ENCODE results near the gene RELL2. TPM values are rescaled to one million over a fixed set of nuclear protein-coding genes. Genes with fewer than 3 reads are reported as not detected.

Gene RELL2, protein sequence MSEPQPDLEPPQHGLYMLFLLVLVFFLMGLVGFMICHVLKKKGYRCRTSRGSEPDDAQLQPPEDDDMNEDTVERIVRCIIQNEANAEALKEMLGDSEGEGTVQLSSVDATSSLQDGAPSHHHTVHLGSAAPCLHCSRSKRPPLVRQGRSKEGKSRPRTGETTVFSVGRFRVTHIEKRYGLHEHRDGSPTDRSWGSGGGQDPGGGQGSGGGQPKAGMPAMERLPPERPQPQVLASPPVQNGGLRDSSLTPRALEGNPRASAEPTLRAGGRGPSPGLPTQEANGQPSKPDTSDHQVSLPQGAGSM
- 7.8 and 12.6 TPM in 2 replicates for total RNA-seq

DNA sequence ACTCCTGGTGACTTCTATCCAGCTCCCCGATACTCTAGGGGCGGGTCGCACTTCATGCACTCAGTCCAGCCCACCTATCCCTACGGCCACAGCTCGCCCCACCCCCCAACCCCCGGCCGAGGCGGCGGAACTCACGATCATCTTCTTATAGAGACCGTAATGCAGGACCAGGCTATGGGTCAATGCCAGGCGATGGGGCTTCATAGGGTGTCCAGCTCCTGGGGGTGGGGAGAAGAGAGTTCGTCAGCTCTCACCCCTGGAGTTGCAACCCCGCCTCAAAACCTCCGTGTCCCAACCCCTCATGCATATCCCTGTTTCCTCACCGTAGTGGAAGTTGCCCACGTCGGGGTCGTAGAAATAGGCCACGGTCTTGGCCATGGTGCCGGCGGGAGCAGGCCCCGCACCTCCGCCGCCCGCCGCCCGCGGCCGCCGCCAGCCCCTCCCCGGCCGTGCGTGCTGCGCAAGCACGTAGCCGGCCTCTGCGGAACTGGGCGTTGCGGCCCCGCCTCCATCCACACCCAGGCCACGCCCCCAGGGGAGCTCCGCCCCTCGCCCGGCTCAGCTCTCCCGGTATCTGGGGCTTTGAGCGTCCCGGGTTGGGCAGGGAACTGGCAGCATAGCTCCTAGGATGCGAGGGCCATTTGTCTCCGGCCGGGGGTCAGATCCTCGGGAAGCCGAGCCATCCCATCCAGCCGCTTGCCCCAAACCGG lies at the start of gene RELL2, which contains the start of gene HDAC3:
TSS of gene RELL2 (plus strand) at position 585 of the 710 bp plus-strand sequence. CDS start 1,229 bp downstream, outside the sequence.
TSS of gene HDAC3 (minus strand) at position 437 of the 710 bp plus-strand sequence. CDS start at position 378, 59 bp downstream.
- DNase-seq (ENCODE audit: low read depth): peak; percentile 63
- Histone ChIP-seq H3K4me3 (ENCODE audit: low read depth, low read length) (peak within 1 kb of the TSS; percentile 87), H3K36me3 (ENCODE audit: control insufficient read depth, insufficient read depth, low read length) (no peaks in the 10 kb centered on the region), H3K27me3 (ENCODE audit: control insufficient read depth, insufficient read depth, low read length) (no peaks in the 10 kb centered on the region)
- TF ChIP-seq, protein P1, sequence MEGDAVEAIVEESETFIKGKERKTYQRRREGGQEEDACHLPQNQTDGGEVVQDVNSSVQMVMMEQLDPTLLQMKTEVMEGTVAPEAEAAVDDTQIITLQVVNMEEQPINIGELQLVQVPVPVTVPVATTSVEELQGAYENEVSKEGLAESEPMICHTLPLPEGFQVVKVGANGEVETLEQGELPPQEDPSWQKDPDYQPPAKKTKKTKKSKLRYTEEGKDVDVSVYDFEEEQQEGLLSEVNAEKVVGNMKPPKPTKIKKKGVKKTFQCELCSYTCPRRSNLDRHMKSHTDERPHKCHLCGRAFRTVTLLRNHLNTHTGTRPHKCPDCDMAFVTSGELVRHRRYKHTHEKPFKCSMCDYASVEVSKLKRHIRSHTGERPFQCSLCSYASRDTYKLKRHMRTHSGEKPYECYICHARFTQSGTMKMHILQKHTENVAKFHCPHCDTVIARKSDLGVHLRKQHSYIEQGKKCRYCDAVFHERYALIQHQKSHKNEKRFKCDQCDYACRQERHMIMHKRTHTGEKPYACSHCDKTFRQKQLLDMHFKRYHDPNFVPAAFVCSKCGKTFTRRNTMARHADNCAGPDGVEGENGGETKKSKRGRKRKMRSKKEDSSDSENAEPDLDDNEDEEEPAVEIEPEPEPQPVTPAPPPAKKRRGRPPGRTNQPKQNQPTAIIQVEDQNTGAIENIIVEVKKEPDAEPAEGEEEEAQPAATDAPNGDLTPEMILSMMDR (IDR thresholded peaks at IDR 0.05; ENCODE audit: insufficient read depth, low read length, poor library complexity, severe bottlenecking): no peak

DNA sequence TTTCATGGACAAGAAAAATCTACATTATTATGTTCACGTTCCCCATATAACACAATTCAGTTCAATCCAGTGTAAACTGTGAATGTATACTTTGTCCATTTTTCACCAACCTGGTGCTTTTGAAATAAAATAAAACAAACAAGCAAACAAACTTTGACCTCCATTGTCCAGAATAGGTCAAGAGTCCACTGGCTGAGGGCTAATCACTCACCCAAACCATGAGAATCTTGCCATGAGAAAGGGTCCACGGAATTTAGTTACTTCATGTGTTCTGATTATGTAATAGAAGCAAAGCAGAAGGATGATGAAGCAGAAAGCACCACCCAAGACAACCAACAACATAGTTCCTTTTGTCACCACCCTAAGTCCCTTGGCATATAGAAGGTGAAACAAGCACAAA lies 46.7 kb upstream of the RELL2 start:
- no peak for DNase-seq (ENCODE audit: low read depth)
- no peaks in the 10 kb centered on the region for H3K36me3 ChIP-seq (ENCODE audit: control insufficient read depth, insufficient read depth, low read length)
- TF ChIP-seq, protein P1 (IDR thresholded peaks at IDR 0.05; ENCODE audit: insufficient read depth, low read length, poor library complexity, severe bottlenecking): no peak

DNA sequence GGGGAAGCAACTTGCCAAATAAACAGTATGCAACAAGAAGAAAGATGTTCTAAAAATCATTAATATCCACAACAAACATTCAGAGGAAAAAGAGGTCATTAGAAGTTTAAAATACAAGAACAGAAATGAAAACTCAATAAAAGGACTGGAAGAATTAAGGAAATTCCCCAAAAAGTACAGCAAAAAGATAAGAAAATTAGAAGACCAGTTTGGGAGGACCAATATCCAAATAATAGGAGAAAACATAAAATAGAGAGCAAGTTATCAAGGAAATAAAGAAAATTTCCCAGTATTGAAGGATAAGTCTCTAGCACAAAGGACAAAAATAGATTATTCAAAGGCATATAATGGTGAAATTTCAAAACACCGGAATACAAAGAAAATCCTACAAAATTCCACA lies 39.9 kb upstream of the RELL2 start:
- no peak for DNase-seq (ENCODE audit: low read depth)
- Histone ChIP-seq H3K27me3 (ENCODE audit: control insufficient read depth, insufficient read depth, low read length) (no peaks in the 10 kb centered on the region), H3K4me3 (ENCODE audit: low read depth, low read length) (no peak overlapping the region), H3K36me3 (ENCODE audit: control insufficient read depth, insufficient read depth, low read length) (no peaks in the 10 kb centered on the region)
- TF ChIP-seq, protein P1 (IDR thresholded peaks at IDR 0.05; ENCODE audit: insufficient read depth, low read length, poor library complexity, severe bottlenecking): no peak

More for the DNA sequence above, 46.7 kb upstream of the RELL2 start:
- no peak overlapping the region for H3K4me3 ChIP-seq (ENCODE audit: low read depth, low read length)
- no peaks in the 10 kb centered on the region for H3K27me3 ChIP-seq (ENCODE audit: control insufficient read depth, insufficient read depth, low read length)

DNA sequence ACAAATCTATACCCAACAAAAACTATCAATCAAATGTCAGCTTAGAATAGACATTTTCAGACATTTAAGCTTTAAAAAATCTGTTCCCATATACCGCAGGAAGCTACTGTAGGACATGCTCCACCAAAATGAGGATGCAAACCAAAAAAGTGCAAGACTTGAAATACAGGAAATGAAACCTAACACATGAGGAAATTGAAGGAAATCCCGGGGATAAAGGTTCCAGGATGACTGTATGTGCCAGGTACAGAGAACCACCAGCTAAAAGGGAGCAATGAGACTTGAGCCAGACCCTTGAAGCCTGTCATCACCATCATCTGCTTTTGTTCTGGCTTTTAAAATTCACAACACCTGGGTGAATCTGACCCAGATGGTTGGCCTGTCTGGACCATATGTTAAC lies 39.4 kb upstream of the RELL2 start:
- H3K36me3 ChIP-seq (ENCODE audit: control insufficient read depth, insufficient read depth, low read length): no peaks in the 10 kb centered on the region
- DNase-seq (ENCODE audit: low read depth): no peak
- TF ChIP-seq, protein P1 (IDR thresholded peaks at IDR 0.05; ENCODE audit: insufficient read depth, low read length, poor library complexity, severe bottlenecking): no peak
- no peaks in the 10 kb centered on the region for H3K27me3 ChIP-seq (ENCODE audit: control insufficient read depth, insufficient read depth, low read length)
- H3K4me3 ChIP-seq (ENCODE audit: low read depth, low read length): no peak overlapping the region

DNA sequence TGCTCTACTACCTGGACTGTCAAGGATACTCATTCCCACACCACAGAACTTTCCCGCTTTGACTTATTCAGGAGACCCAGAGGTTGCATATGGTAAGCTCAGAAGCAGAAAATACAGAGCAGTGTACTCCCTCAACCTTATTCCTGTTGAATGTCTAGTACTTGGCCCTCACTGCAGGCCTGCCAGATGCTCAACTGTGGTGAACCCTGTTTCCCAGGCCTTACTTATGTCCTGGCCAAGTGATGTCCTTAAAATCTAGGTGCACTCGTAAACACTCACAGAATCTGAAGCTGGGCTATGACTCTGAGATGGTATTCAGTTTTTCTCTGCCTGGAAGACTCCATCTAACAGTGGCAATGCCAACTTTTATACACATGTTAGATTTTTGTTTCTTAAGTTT lies 39.0 kb upstream of the RELL2 start:
- TF ChIP-seq, protein P1 (IDR thresholded peaks at IDR 0.05; ENCODE audit: insufficient read depth, low read length, poor library complexity, severe bottlenecking): no peak
- no peaks in the 10 kb centered on the region for H3K36me3 ChIP-seq (ENCODE audit: control insufficient read depth, insufficient read depth, low read length)
- H3K27me3 ChIP-seq (ENCODE audit: control insufficient read depth, insufficient read depth, low read length): no peaks in the 10 kb centered on the region
- no peak for DNase-seq (ENCODE audit: low read depth)
- no peak overlapping the region for H3K4me3 ChIP-seq (ENCODE audit: low read depth, low read length)

Measured in kidney epithelial cell (primary cell).